ENCODE measurements around the gene C1orf21. TPM values are rescaled to one million over a fixed set of nuclear protein-coding genes. Genes with fewer than 3 reads are reported as not detected.
A peak's percentile ranks its signal among the peaks of the same experiment; 100 is the strongest.
"Not testable (repeated sequence)": the region's sequence is repeated elsewhere in the genome, so short reads cannot be mapped to it uniquely, and the experiment has no call there.

C1orf21 gene
- total RNA-seq, 4 donors from 2014 or later = 36.3 to 115 (median 79.4) TPM

GRCh38 chr1:184610876-184611595, 224.2 kb downstream of the C1orf21 start:
- H3K27ac ChIP-seq = peak overlapping the region in 3 of 4 donors; percentile 27 to 62 (median 51)
- TF ChIP-seq POLR2A (IDR thresholded peaks at IDR 0.05) (no peak), CTCF (IDR thresholded peaks at IDR 0.05) (no peak)
- H3K27me3 ChIP-seq = no peaks in the 10 kb centered on the region
- H3K4me3 ChIP-seq = no peak overlapping the region
- no peaks in the 10 kb centered on the region for H3K4me1 ChIP-seq
- DNase-seq = no peak
- H3K36me3 ChIP-seq = no peaks in the 10 kb centered on the region
- no peaks in the 10 kb centered on the region for H3K9me3 ChIP-seq

- not testable (repeated sequence) for H3K9me3 ChIP-seq, H3K27ac ChIP-seq, H3K4me3 ChIP-seq, H3K4me1 ChIP-seq, H3K27me3 ChIP-seq, H3K36me3 ChIP-seq, DNase-seq
Observed at GRCh38 chr1:184612229-184612628, 225.4 kb downstream of the C1orf21 start.

- no peak for TF ChIP-seq POLR2A (IDR thresholded peaks at IDR 0.05)
- no peak for TF ChIP-seq CTCF (IDR thresholded peaks at IDR 0.05)
- Histone ChIP-seq H3K27ac (no peak overlapping the region), H3K27me3 (no peaks in the 10 kb centered on the region), H3K9me3 (no peaks in the 10 kb centered on the region), H3K36me3 (no peaks in the 10 kb centered on the region), H3K4me1 (no peaks in the 10 kb centered on the region), H3K4me3 (no peak overlapping the region)
- DNase-seq = no peak
Observed at GRCh38 chr1:184614667-184615066, 227.8 kb downstream of the C1orf21 start.

- Histone ChIP-seq H3K4me3 (no peak overlapping the region), H3K9me3 (no peaks in the 10 kb centered on the region), H3K4me1 (no peaks in the 10 kb centered on the region), H3K27me3 (no peaks in the 10 kb centered on the region), H3K27ac (no peak overlapping the region), H3K36me3 (peaks cover 0 to 6% (median 0%) of the 10 kb centered on the region in 3 donors)
- DNase-seq = no peak
- TF ChIP-seq CTCF (IDR thresholded peaks at IDR 0.05) (no peak), POLR2A (IDR thresholded peaks at IDR 0.05) (no peak)
Observed at GRCh38 chr1:184615301-184615700, 228.5 kb downstream of the C1orf21 start.

GRCh38 chr1:184616504-184616903, 229.7 kb downstream of the C1orf21 start:
- H3K9me3 ChIP-seq = no peaks in the 10 kb centered on the region
- H3K4me1 ChIP-seq = no peaks in the 10 kb centered on the region
- peaks cover 0 to 8% (median 0%) of the 10 kb centered on the region in 3 donors for H3K36me3 ChIP-seq
- no peak overlapping the region for H3K4me3 ChIP-seq
- no peaks in the 10 kb centered on the region for H3K27me3 ChIP-seq
- DNase-seq = no peak
- TF ChIP-seq POLR2A (IDR thresholded peaks at IDR 0.05) = no peak
- no peak for TF ChIP-seq CTCF (IDR thresholded peaks at IDR 0.05)
- H3K27ac ChIP-seq = no peak overlapping the region

- no peak overlapping the region for H3K27ac ChIP-seq
Observed at GRCh38 chr1:184617433-184618029, 230.7 kb downstream of the C1orf21 start.

More at GRCh38 chr1:184617433-184618029, 230.7 kb downstream of the C1orf21 start:
- peaks cover 0 to 8% (median 0%) of the 10 kb centered on the region in 3 donors for H3K36me3 ChIP-seq
- no peak for DNase-seq
- H3K27me3 ChIP-seq = no peaks in the 10 kb centered on the region
- H3K9me3 ChIP-seq = no peaks in the 10 kb centered on the region
- no peaks in the 10 kb centered on the region for H3K4me1 ChIP-seq
- H3K4me3 ChIP-seq = no peak overlapping the region
- no peak for TF ChIP-seq CTCF (IDR thresholded peaks at IDR 0.05)
- no peak for TF ChIP-seq POLR2A (IDR thresholded peaks at IDR 0.05)

Data from Peyer's patch (tissue), 4 donors.